HG03460 (cell line): ENCODE measurements around the gene NR6A1.

Experiments
- ATAC-seq: cut with Tn5 transposase; IDR thresholded peaks from one replicate; pipeline ENCODE4 v1.9.1; 2021; ENCODE audit not compliant: unreplicated experiment

NR6A1 gene

GRCh38 chr9:124541824-124542223, 229.3 kb downstream of the NR6A1 start:
- no peak for ATAC-seq

GRCh38 chr9:124537926-124538325, 233.2 kb downstream of the NR6A1 start:
- no peak for ATAC-seq

GRCh38 chr9:124535846-124536245, 235.3 kb downstream of the NR6A1 start:
- no peak for ATAC-seq

GRCh38 chr9:124532897-124533296, 238.2 kb downstream of the NR6A1 start:
- ATAC-seq = no peak

- ATAC-seq = no peak
Observed at GRCh38 chr9:124531115-124531514, 240.0 kb downstream of the NR6A1 start.

GRCh38 chr9:124530246-124530645, 240.9 kb downstream of the NR6A1 start:
- ATAC-seq = no peak

GRCh38 chr9:124527781-124528180, 243.3 kb downstream of the NR6A1 start:
- no peak for ATAC-seq

GRCh38 chr9:124526174-124526573, 244.9 kb downstream of the NR6A1 start:
- ATAC-seq = no peak

GRCh38 chr9:124522121-124523098, 248.7 kb downstream of the NR6A1 start:
- ATAC-seq = no peak

GRCh38 chr9:124521142-124521541, 250.0 kb downstream of the NR6A1 start:
- no peak for ATAC-seq

GRCh38 chr9:124520206-124520596, 250.9 kb downstream of the NR6A1 start:
- ATAC-seq = no peak

- ATAC-seq = no peak
Observed at GRCh38 chr9:124518116-124518515, 253.0 kb downstream of the NR6A1 start.

GRCh38 chr9:124517600-124517999, 253.5 kb downstream of the NR6A1 start:
- no peak for ATAC-seq

GRCh38 chr9:124514874-124515273, 256.2 kb downstream of the NR6A1 start:
- ATAC-seq = no peak

- no peak for ATAC-seq
Observed at GRCh38 chr9:124514125-124514524, 257.0 kb downstream of the NR6A1 start.

- no peak for ATAC-seq
Observed at GRCh38 chr9:124513376-124513994, 257.6 kb downstream of the NR6A1 start.

- ATAC-seq = no peak
Observed at GRCh38 chr9:124512806-124513204, 258.3 kb downstream of the NR6A1 start.

- no peak for ATAC-seq
Observed at GRCh38 chr9:124511891-124512805, 259.0 kb downstream of the NR6A1 start.

GRCh38 chr9:124511426-124511840, 259.7 kb downstream of the NR6A1 start:
- ATAC-seq = no peak

- ATAC-seq = no peak
Observed at GRCh38 chr9:124510650-124511425, 260.3 kb downstream of the NR6A1 start.
